Measurements from ENCODE around the gene BCOR. TPM values are rescaled to one million over a fixed set of nuclear protein-coding genes. Genes with fewer than 3 reads are reported as not detected.

BCOR gene
- total RNA-seq, 2 donors from 2014 or later = 19.0 to 24.4 TPM

- DNase-seq = no peak
- intact Hi-C loops (cut with DNase I, micrococcal nuclease) = no loop called here
- ATAC-seq = peak; percentile 42
Measured at GRCh38 chrX:40120838-40121580, 23.3 kb upstream of the BCOR start.

- no peak for DNase-seq
- intact Hi-C loops (cut with DNase I, micrococcal nuclease) = no loop called here
- no peak for ATAC-seq
Measured at GRCh38 chrX:40117715-40118285, 20.0 kb upstream of the BCOR start.

- ATAC-seq (no peak), DNase-seq (no peak)
- intact Hi-C loops (cut with DNase I, micrococcal nuclease) = no loop called here
Measured at GRCh38 chrX:40116925-40117324, 19.2 kb upstream of the BCOR start.

GRCh38 chrX:40112996-40113395 is 15.2 kb upstream of the BCOR start:
- ATAC-seq = no peak
- intact Hi-C loops (cut with DNase I, micrococcal nuclease) = no loop called here

GRCh38 chrX:40111868-40112267 is 14.1 kb upstream of the BCOR start:
- ATAC-seq = no peak
- intact Hi-C loops (cut with DNase I, micrococcal nuclease) = no loop called here
- no peak for DNase-seq

More at GRCh38 chrX:40112996-40113395, 15.2 kb upstream of the BCOR start:
- no peak for DNase-seq

- intact Hi-C loops (cut with DNase I, micrococcal nuclease) = loop anchor here in 1 of 2 donors (5.0 kb wide), 1 partner anchor 63 kb away; no protein-coding TSS in a partner anchor
Measured at GRCh38 chrX:40109288-40110008, 11.7 kb upstream of the BCOR start.

GRCh38 chrX:40108959-40109287 is 11.2 kb upstream of the BCOR start:
- DNase-seq (peak; percentile 77 to 82), ATAC-seq (peak; percentile 63)
- intact Hi-C loops (cut with DNase I, micrococcal nuclease) = loop anchor here in 1 of 2 donors (5.0 kb wide), 1 partner anchor 63 kb away; no protein-coding TSS in a partner anchor

More at GRCh38 chrX:40109288-40110008, 11.7 kb upstream of the BCOR start:
- ATAC-seq (no peak), DNase-seq (peak; percentile 48 to 77)

- DNase-seq (peak; percentile 60 to 68), ATAC-seq (peak; percentile 57)
Measured at GRCh38 chrX:40108162-40108958, 10.6 kb upstream of the BCOR start.

GRCh38 chrX:40107291-40108161 is 9.8 kb upstream of the BCOR start:
- intact Hi-C loops (cut with DNase I, micrococcal nuclease) = loop anchor here in 1 of 2 donors (5.0 kb wide), 1 partner anchor 65 kb away; no protein-coding TSS in a partner anchor
- DNase-seq = peak; percentile 67 to 77
- ATAC-seq = peak; percentile 44

More at GRCh38 chrX:40108162-40108958, 10.6 kb upstream of the BCOR start:
- intact Hi-C loops (cut with DNase I, micrococcal nuclease) = loop anchor here in 1 of 2 donors (5.0 kb wide), 1 partner anchor 64 kb away; no protein-coding TSS in a partner anchor

GRCh38 chrX:40106676-40107290 is 9.0 kb upstream of the BCOR start:
- intact Hi-C loops (cut with DNase I, micrococcal nuclease) = loop anchor here in 1 of 2 donors (5.0 kb wide), 1 partner anchor 66 kb away; no protein-coding TSS in a partner anchor
- no peak for DNase-seq

GRCh38 chrX:40105835-40106675 is 8.3 kb upstream of the BCOR start:
- intact Hi-C loops (cut with DNase I, micrococcal nuclease) = loop anchor here in 1 of 2 donors (5.0 kb wide), 1 partner anchor 66 kb away; no protein-coding TSS in a partner anchor
- peak; percentile 72 to 83 for DNase-seq
- peak; percentile 37 for ATAC-seq

More at GRCh38 chrX:40106676-40107290, 9.0 kb upstream of the BCOR start:
- no peak for ATAC-seq

- ATAC-seq (peak; percentile 28), DNase-seq (peak in 1 of 2 donors; percentile 65)
- intact Hi-C loops (cut with DNase I, micrococcal nuclease) = loop anchor here in 1 of 2 donors (5.0 kb wide), 1 partner anchor 67 kb away; no protein-coding TSS in a partner anchor
Measured at GRCh38 chrX:40104985-40105834, 7.5 kb upstream of the BCOR start.

GRCh38 chrX:40104630-40104984 is 6.8 kb upstream of the BCOR start:
- peak; percentile 3 for ATAC-seq
- peak; percentile 63 to 65 for DNase-seq
- intact Hi-C loops (cut with DNase I, micrococcal nuclease) = no loop called here

GRCh38 chrX:40103565-40104323 is 6.0 kb upstream of the BCOR start:
- no peak for DNase-seq
- intact Hi-C loops (cut with DNase I, micrococcal nuclease) = no loop called here
- no peak for ATAC-seq

Measured in left colon (tissue), 2 donors.